Body of pancreas (tissue), 4 donors: ENCODE data around the gene BCR.

Experiments
- CTCF ChIP-seq, 7 experiments: fragments of 450-650 bp in 4 of 7; fragments of 200-600 bp in 3 of 7; sonication (generic) in 3 of 7; IDR thresholded peaks; one replicate each; pipeline ENCODE4 v1.5.1; 2016 to 2019; ENCODE audit warnings: antibody characterized with exemption in 7 of 7
- POLR2A ChIP-seq, 3 donors: fragments of 450-650 bp; IDR thresholded peaks; one replicate each; pipeline ENCODE4 v1.6.1; 2016; ENCODE audit warnings: antibody characterized with exemption in 3 of 3, mild to moderate bottlenecking in 2 of 3

- TF ChIP-seq CTCF (IDR thresholded peaks at IDR 0.05), result no peak
- TF ChIP-seq POLR2A (IDR thresholded peaks at IDR 0.05), result no peak
Measured at GRCh38 chr22:23286296-23286695, 106.0 kb downstream of the BCR start.
